Uterus (tissue), 4 donors: Measurements from ENCODE around the gene MYLIP. TPM values are rescaled to one million over a fixed set of nuclear protein-coding genes. Genes with fewer than 3 reads are reported as not detected.

Source experiments
- DNase-seq, 2 donors: peaks; one replicate each; pipeline ENCODE4 v3.0.0-alpha.2; 2019 to 2020
- H3K27ac ChIP-seq, 2 donors: fragments of 200-600 bp; sonication (generic); 1 replicate in 1 of 2; 2 replicates in 1 of 2; pipeline ENCODE4 v1.5.1; 2016 to 2018
- H3K27me3 ChIP-seq, 2 donors: fragments of 200-600 bp; sonication (generic); one replicate each; pipeline ENCODE4 v1.5.1; 2018 to 2019; ENCODE audit warnings: control low read depth in 1 of 2
- H3K36me3 ChIP-seq, 2 donors: fragments of 200-600 bp; sonication (generic); one replicate each; pipeline ENCODE4 v1.5.1; 2019; ENCODE audit warnings: control low read depth in 1 of 2
- H3K4me1 ChIP-seq, 2 donors: fragments of 200-600 bp; sonication (generic); one replicate each; pipeline ENCODE4 v1.5.1; 2018 to 2019; ENCODE audit warnings: control low read depth in 1 of 2
- H3K4me3 ChIP-seq, 2 donors: fragments of 200-600 bp; sonication (generic); 1 replicate in 1 of 2; 2 replicates in 1 of 2; pipeline ENCODE4 v1.5.1; 2018 to 2019; ENCODE audit warnings: mild to moderate bottlenecking in 1 of 2
- H3K9me3 ChIP-seq, 2 donors: fragments of 200-600 bp; sonication (generic); one replicate each; pipeline ENCODE4 v1.5.1; 2019; ENCODE audit warnings: control low read depth in 1 of 2
- CTCF ChIP-seq, 4 experiments: fragments of 200-600 bp in 2 of 4; fragments of 450-650 bp in 2 of 4; sonication (generic) in 2 of 4; IDR thresholded peaks; one replicate each; pipeline ENCODE4 v1.5.1; 2016 to 2019; ENCODE audit warnings: antibody characterized with exemption in 4 of 4, mild to moderate bottlenecking in 2 of 4, moderate library complexity in 1 of 4
- POLR2A ChIP-seq, 2 donors: fragments of 450-650 bp; IDR thresholded peaks; one replicate each; pipeline ENCODE4 v1.6.1; 2016; ENCODE audit warnings: antibody characterized with exemption in 2 of 2, mild to moderate bottlenecking in 1 of 2, moderate library complexity in 1 of 2
- intact Hi-C: fragments of 100-400 bp; cut with DNase I; formaldehyde crosslinking; loops from one replicate; pipeline ENCODE4 v1.15.1; 2023; ENCODE audit warnings: low total_unique reads
- total RNA-seq, 4 donors: library from RNA; depleted of rRNA in 3 of 4; stranded (reverse); fragments of >200 nt in 3 of 4; gene quantifications; one replicate each; pipeline versions ENCODE4 v1.1.0 to v1.2.4, GENCODE V29; 2014 to 2023
- donor health status: DM: yes; HTN: yes; CAD: no.

MYLIP gene
- total RNA-seq, 4 donors from 2014 or later = 11.5 to 79.2 (median 58.7) TPM

GRCh38 chr6:16090920-16091319 is 38.0 kb upstream of the MYLIP start:
- TF ChIP-seq CTCF (IDR thresholded peaks at IDR 0.05) (no peak), POLR2A (IDR thresholded peaks at IDR 0.05) (no peak)

GRCh38 chr6:16092140-16092539 is 36.7 kb upstream of the MYLIP start:
- no peak for DNase-seq
- TF ChIP-seq CTCF (IDR thresholded peaks at IDR 0.05) = no peak
- no peak for TF ChIP-seq POLR2A (IDR thresholded peaks at IDR 0.05)
- Histone ChIP-seq H3K36me3 (no peaks in the 10 kb centered on the region), H3K4me3 (no peak overlapping the region), H3K4me1 (no peaks in the 10 kb centered on the region), H3K27ac (no peak overlapping the region), H3K27me3 (no peaks in the 10 kb centered on the region), H3K9me3 (no peaks in the 10 kb centered on the region)
- intact Hi-C loops = no loop called here

More at GRCh38 chr6:16090920-16091319, 38.0 kb upstream of the MYLIP start:
- H3K9me3 ChIP-seq = no peaks in the 10 kb centered on the region
- intact Hi-C loops = no loop called here
- H3K4me3 ChIP-seq = no peak overlapping the region
- H3K27me3 ChIP-seq = no peaks in the 10 kb centered on the region
- no peak overlapping the region for H3K27ac ChIP-seq
- DNase-seq = no peak
- H3K4me1 ChIP-seq = no peaks in the 10 kb centered on the region
- H3K36me3 ChIP-seq = no peaks in the 10 kb centered on the region

GRCh38 chr6:16092990-16093389 is 35.9 kb upstream of the MYLIP start:
- no peak overlapping the region for H3K4me3 ChIP-seq
- TF ChIP-seq CTCF (IDR thresholded peaks at IDR 0.05) (no peak), POLR2A (IDR thresholded peaks at IDR 0.05) (no peak)
- DNase-seq = no peak
- H3K27me3 ChIP-seq = no peaks in the 10 kb centered on the region
- no peaks in the 10 kb centered on the region for H3K9me3 ChIP-seq
- H3K27ac ChIP-seq = no peak overlapping the region
- H3K36me3 ChIP-seq = no peaks in the 10 kb centered on the region
- intact Hi-C loops = no loop called here
- no peaks in the 10 kb centered on the region for H3K4me1 ChIP-seq

- Histone ChIP-seq H3K36me3 (no peaks in the 10 kb centered on the region), H3K4me1 (no peaks in the 10 kb centered on the region), H3K27ac (no peak overlapping the region), H3K4me3 (no peak overlapping the region), H3K9me3 (no peaks in the 10 kb centered on the region), H3K27me3 (no peaks in the 10 kb centered on the region)
- TF ChIP-seq POLR2A (IDR thresholded peaks at IDR 0.05) (no peak), CTCF (IDR thresholded peaks at IDR 0.05) (no peak)
- DNase-seq = no peak
- intact Hi-C loops = no loop called here
Observed at GRCh38 chr6:16095180-16095579, 33.7 kb upstream of the MYLIP start.

GRCh38 chr6:16097382-16098171 is 31.3 kb upstream of the MYLIP start:
- no peak for DNase-seq

More at GRCh38 chr6:16097382-16098171, 31.3 kb upstream of the MYLIP start:
- Histone ChIP-seq H3K4me1 (no peaks in the 10 kb centered on the region), H3K9me3 (no peaks in the 10 kb centered on the region), H3K27ac (no peak overlapping the region), H3K27me3 (no peaks in the 10 kb centered on the region), H3K4me3 (no peak overlapping the region), H3K36me3 (no peaks in the 10 kb centered on the region)
- no peak for TF ChIP-seq CTCF (IDR thresholded peaks at IDR 0.05)
- no peak for TF ChIP-seq POLR2A (IDR thresholded peaks at IDR 0.05)
- intact Hi-C loops = no loop called here
